ENCODE measurements around the gene PEX16. TPM values are rescaled to one million over a fixed set of nuclear protein-coding genes. Genes with fewer than 3 reads are reported as not detected.

PEX16 gene
- total RNA-seq, 1 donor = 24.6 TPM

- no peak within 1 kb of the TSS for H3K4me3 ChIP-seq (ENCODE audit: low read depth, low read length)
- TF ChIP-seq, protein P1, sequence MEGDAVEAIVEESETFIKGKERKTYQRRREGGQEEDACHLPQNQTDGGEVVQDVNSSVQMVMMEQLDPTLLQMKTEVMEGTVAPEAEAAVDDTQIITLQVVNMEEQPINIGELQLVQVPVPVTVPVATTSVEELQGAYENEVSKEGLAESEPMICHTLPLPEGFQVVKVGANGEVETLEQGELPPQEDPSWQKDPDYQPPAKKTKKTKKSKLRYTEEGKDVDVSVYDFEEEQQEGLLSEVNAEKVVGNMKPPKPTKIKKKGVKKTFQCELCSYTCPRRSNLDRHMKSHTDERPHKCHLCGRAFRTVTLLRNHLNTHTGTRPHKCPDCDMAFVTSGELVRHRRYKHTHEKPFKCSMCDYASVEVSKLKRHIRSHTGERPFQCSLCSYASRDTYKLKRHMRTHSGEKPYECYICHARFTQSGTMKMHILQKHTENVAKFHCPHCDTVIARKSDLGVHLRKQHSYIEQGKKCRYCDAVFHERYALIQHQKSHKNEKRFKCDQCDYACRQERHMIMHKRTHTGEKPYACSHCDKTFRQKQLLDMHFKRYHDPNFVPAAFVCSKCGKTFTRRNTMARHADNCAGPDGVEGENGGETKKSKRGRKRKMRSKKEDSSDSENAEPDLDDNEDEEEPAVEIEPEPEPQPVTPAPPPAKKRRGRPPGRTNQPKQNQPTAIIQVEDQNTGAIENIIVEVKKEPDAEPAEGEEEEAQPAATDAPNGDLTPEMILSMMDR (IDR thresholded peaks at IDR 0.05; ENCODE audit: insufficient read depth, low read depth, low read length) = no peak
- DNase-seq (ENCODE audit: low read depth) = no peak
Measured at GRCh38 chr11:45922425-45923082, 4.9 kb upstream of the PEX16 start, which contains the start of gene LARGE2. LARGE2 (plus strand) TSS chr11:45922656; CDS start chr11:45922883, 227 bp downstream.

DNA sequence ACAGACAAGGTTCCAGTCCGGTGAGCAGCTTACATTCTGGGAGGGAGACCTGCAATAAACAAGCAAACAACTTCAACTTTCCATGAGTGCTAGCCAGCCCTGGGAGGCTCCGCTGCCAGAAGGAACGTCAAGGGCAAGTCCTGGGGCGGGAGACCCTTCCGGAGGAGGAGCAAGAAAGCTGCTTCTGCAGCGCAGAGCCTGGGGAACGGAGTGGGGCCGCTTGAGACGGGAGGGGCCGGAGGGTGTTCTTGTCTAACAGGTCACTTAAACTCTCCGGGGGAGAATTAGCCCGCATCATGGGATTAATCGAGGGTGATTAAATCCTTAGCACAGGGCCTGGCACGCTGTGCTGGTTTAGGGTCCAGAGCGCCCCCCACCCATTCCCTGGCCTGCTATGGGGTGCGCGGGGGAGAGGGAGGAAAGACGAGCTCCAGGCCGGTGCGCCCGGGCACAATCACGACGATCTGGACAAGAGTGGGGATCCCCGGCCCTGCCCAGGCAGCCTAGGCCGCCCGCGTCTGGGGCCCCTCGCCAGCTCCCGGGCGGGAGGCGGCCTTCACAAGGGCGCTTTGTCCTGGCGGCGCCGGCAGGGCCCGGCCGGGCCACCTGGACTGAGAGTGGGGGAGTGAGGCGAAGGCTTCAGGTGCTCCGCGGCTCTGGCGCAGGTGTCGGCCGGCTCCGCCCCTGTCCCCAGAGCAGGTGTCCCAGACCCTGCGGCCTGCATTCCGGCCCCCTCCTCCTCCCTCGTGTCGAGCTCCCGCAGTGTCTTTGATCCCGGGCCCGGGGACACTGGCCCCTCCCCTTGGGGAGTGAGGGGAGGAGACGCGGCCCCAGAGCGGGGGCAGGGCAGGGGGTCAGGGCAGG is 4.1 kb upstream of the PEX16 start:
- no peak for DNase-seq (ENCODE audit: low read depth)
- H3K4me3 ChIP-seq (ENCODE audit: low read depth, low read length) = no peak overlapping the region
- TF ChIP-seq, protein P1 (IDR thresholded peaks at IDR 0.05; ENCODE audit: insufficient read depth, low read depth, low read length) = no peak

- no peak for DNase-seq (ENCODE audit: low read depth)
- H3K4me3 ChIP-seq (ENCODE audit: low read depth, low read length) = no peak overlapping the region
- TF ChIP-seq, protein P1 (IDR thresholded peaks at IDR 0.05; ENCODE audit: insufficient read depth, low read depth, low read length) = no peak
Measured at GRCh38 chr11:45920531-45921477, 3.1 kb upstream of the PEX16 start.

DNA sequence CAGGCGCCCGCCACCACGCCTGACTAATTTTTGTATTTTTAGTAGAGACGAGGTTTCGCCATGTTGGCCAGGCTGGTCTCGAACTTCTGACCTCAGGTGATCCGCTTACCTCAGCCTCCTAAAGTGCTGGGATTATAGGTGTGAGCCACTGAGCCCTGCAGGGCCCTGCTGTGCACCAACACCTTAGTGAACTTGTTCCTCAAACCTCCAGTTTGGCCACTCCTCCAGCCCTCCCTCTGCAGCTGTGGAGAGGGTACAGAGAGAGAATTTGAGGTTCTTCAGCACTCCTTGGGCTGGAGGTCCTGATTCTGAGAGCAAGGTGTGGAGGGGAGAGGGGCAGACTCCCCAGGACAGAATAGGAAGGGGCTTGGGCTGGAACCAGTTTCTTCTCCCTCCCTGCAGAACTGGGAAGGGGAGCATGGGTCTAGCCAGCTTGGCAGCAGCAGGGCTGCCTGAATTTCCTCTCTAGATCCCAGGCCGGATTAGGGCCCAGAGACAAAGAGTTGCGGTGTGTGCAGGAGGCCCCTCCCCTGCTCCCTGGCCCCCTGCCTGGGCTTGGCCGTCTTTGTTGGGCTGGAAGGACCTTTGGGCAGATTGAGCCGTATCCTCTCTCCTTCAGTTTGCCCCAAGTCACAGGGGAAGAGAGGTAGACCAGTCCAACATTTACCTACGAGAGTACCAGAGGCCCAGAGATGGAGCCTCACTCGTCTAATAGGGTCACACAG is 2.3 kb upstream of the PEX16 start:
- TF ChIP-seq, protein P1 (IDR thresholded peaks at IDR 0.05; ENCODE audit: insufficient read depth, low read depth, low read length) = no peak
- H3K4me3 ChIP-seq (ENCODE audit: low read depth, low read length) = no peak overlapping the region
- no peak for DNase-seq (ENCODE audit: low read depth)

DNA sequence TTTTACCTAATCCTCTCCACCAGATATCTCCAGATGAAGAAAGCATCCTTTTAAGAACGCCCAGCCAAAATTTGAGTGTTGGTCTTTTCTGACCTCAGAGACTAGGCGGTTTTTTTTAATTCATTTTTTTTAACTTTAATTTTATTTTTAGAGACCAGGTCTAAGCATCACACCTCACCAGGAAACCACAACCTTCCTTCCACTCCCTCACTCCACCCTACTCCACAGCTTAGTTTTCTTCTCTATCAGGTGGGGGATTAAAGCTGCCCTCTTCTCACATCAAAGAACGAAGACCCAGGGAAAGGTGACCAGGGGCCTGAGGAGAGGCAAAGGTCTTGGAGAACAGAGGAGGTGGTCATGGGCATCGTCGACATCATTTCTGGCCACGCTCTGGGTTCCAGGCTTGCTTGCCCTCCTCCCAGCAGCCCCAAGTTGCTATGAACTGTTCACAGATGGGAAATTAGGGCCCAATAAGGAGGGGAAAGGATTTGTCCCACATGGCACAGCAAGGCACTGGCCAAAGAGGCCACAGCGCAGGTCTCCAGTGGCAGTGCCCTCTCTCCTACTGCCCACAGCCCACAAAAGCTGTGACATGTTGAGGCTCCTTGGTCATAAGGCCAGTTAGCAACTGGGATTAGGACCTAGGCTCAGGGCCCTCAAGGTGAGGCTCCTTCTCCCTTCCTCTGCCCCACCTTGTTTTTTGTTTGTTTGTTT is 1.4 kb upstream of the PEX16 start:
- no peak for DNase-seq (ENCODE audit: low read depth)
- H3K4me3 ChIP-seq (ENCODE audit: low read depth, low read length) = peak overlapping the region; percentile 74
- TF ChIP-seq, protein P1 (IDR thresholded peaks at IDR 0.05; ENCODE audit: insufficient read depth, low read depth, low read length) = no peak

All from fibroblast of villous mesenchyme (primary cell).